Liver (tissue), 9 donors: Measurements from ENCODE around the gene INSR. TPM values are rescaled to one million over a fixed set of nuclear protein-coding genes. Genes with fewer than 3 reads are reported as not detected.

ENCODE experiments used
- DNase-seq: peaks from one replicate; pipeline ENCODE4 v3.0.0-alpha.2; 2017; ENCODE audit warnings: low spot score
- H3K27ac ChIP-seq, 2 donors: one replicate each; pipeline ENCODE4 v1.7.0; 2013; ENCODE audit warnings: inconsistent platforms in 2 of 2, low read length in 2 of 2, control low read depth in 1 of 2, low read depth in 1 of 2, mild to moderate bottlenecking in 1 of 2
- H3K27me3 ChIP-seq, 4 donors: one replicate each; pipeline versions ENCODE4 v1.6.1 to v1.7.0; 2013; ENCODE audit warnings: low read length in 3 of 4, inconsistent platforms in 1 of 4, mild to moderate bottlenecking in 1 of 4, moderate library complexity in 1 of 4; ENCODE audit not compliant: control insufficient read depth in 4 of 4, insufficient read depth in 4 of 4
- H3K36me3 ChIP-seq, 4 donors: one replicate each; pipeline versions ENCODE4 v1.6.1 to v1.7.0; 2013; ENCODE audit warnings: low read length in 3 of 4, mild to moderate bottlenecking in 3 of 4, low read depth in 1 of 4, moderate library complexity in 1 of 4; ENCODE audit not compliant: control insufficient read depth in 4 of 4, insufficient read depth in 3 of 4
- H3K4me1 ChIP-seq, 4 donors: one replicate each; pipeline versions ENCODE4 v1.6.1 to v1.7.0; 2013; ENCODE audit warnings: low read length in 3 of 4, mild to moderate bottlenecking in 3 of 4, moderate library complexity in 1 of 4; ENCODE audit not compliant: control insufficient read depth in 4 of 4, insufficient read depth in 4 of 4
- H3K4me3 ChIP-seq, 3 donors: one replicate each; pipeline versions ENCODE4 v1.6.1 to v1.7.0; 2013; ENCODE audit warnings: low read length in 3 of 3, control low read depth in 1 of 3, low read depth in 1 of 3, mild to moderate bottlenecking in 1 of 3
- H3K9ac ChIP-seq, 2 donors: one replicate each; pipeline ENCODE4 v1.7.0; 2013; ENCODE audit warnings: low read length in 2 of 2, mild to moderate bottlenecking in 2 of 2, moderate library complexity in 2 of 2, control low read depth in 1 of 2, low read depth in 1 of 2
- H3K9me3 ChIP-seq, 4 donors: one replicate each; pipeline versions ENCODE4 v1.6.1 to v1.7.0; 2013; ENCODE audit warnings: low read length in 3 of 4; ENCODE audit not compliant: control insufficient read depth in 4 of 4
- ATF3 ChIP-seq: IDR thresholded peaks from 2 replicates; pipeline ENCODE4 v1.6.1; 2016; ENCODE audit warnings: antibody characterized with exemption
- CTCF ChIP-seq: fragments of 150-350 bp; IDR thresholded peaks from 2 replicates; pipeline ENCODE4 v1.5.1; 2017; ENCODE audit warnings: improper control_type of control experiment, low read depth, low read length; ENCODE audit not compliant: missing input control
- EGR1 ChIP-seq, 2 donors: IDR thresholded peaks; 2 replicates each; pipeline ENCODE4 v1.6.1; 2016 to 2018; ENCODE audit warnings: antibody characterized with exemption in 2 of 2, low read depth in 2 of 2
- FOXA1 ChIP-seq: IDR thresholded peaks from 2 replicates; pipeline ENCODE4 v1.6.1; 2016; ENCODE audit warnings: antibody characterized with exemption
- FOXA2 ChIP-seq: IDR thresholded peaks from 2 replicates; pipeline ENCODE4 v1.6.1; 2016; ENCODE audit warnings: antibody characterized with exemption
- GABPA ChIP-seq, 2 donors: IDR thresholded peaks in 1 of 2; conservative IDR thresholded peaks in 1 of 2; 2 replicates each; pipeline ENCODE4 v1.6.1; 2016; ENCODE audit warnings: antibody characterized with exemption in 2 of 2, mild to moderate bottlenecking in 1 of 2, moderate library complexity in 1 of 2
- HNF4A ChIP-seq, 2 donors: conservative IDR thresholded peaks; 2 replicates each; pipeline ENCODE4 v1.6.1; 2016; ENCODE audit warnings: antibody characterized with exemption in 2 of 2, mild to moderate bottlenecking in 2 of 2
- HNF4G ChIP-seq: IDR thresholded peaks from 2 replicates; pipeline ENCODE4 v1.6.1; 2016; ENCODE audit warnings: antibody characterized with exemption
- JUND ChIP-seq, 2 donors: IDR thresholded peaks; 2 replicates each; pipeline ENCODE4 v1.6.1; 2016; ENCODE audit warnings: antibody characterized with exemption in 2 of 2
- MAX ChIP-seq: IDR thresholded peaks from 2 replicates; pipeline ENCODE4 v1.6.1; 2016; ENCODE audit warnings: antibody characterized with exemption
- NR2F2 ChIP-seq: IDR thresholded peaks from 2 replicates; pipeline ENCODE4 v1.6.1; 2016; ENCODE audit warnings: antibody characterized with exemption
- RAD21 ChIP-seq, 2 donors: IDR thresholded peaks; 2 replicates each; pipeline ENCODE4 v1.6.1; 2016; ENCODE audit warnings: antibody characterized with exemption in 2 of 2, mild to moderate bottlenecking in 2 of 2
- REST ChIP-seq: IDR thresholded peaks from 2 replicates; pipeline ENCODE4 v1.6.1; 2016; ENCODE audit warnings: antibody characterized with exemption, mild to moderate bottlenecking
- RXRA ChIP-seq, 2 donors: IDR thresholded peaks; 2 replicates each; pipeline ENCODE4 v1.6.1; 2017 to 2018; ENCODE audit warnings: antibody characterized with exemption in 2 of 2, mild to moderate bottlenecking in 1 of 2
- SP1 ChIP-seq: IDR thresholded peaks from 2 replicates; pipeline ENCODE4 v1.6.1; 2018; ENCODE audit warnings: antibody characterized with exemption, mild to moderate bottlenecking
- TAF1 ChIP-seq: conservative IDR thresholded peaks from 2 replicates; pipeline ENCODE4 v1.6.1; 2016; ENCODE audit warnings: antibody characterized with exemption, mild to moderate bottlenecking
- YY1 ChIP-seq: IDR thresholded peaks from 2 replicates; pipeline ENCODE4 v1.6.1; 2016; ENCODE audit warnings: antibody characterized with exemption, mild to moderate bottlenecking
- ZBTB33 ChIP-seq: IDR thresholded peaks from 2 replicates; pipeline ENCODE4 v1.6.1; 2016; ENCODE audit warnings: antibody characterized with exemption
- WGBS: extraction: QIAGEN DNeasy Blood & Tissue Kit; methylation state at CpG from one replicate; pipeline ENCODE4 v1.1.7; 2013; 5-methylcytosine and 5-hydroxymethylcytosine counted together
- polyA plus RNA-seq, 2 donors: library from polyadenylated mRNA; stranded (reverse) in 1 of 2; unstranded in 1 of 2; fragments of 200-250 nt in 1 of 2; fragments of >200 nt in 1 of 2; fragmentation: Nextera tagmentation in 1 of 2; extraction: Ambion mirVana in 1 of 2; gene quantifications; one replicate each; pipeline versions ENCODE4 v1.2.1 to v1.2.3, GENCODE V29; 2013 to 2015
- total RNA-seq, 2 donors: library from RNA; depleted of rRNA; stranded (reverse); fragments of >200 nt; gene quantifications; one replicate each; pipeline ENCODE4 v1.2.3, GENCODE V29; 2014
- donor health status: healthy.
- donor health status: healthy.
- donor health status: healthy.
- donor health status: healthy.
- donor health status: healthy.

The INSR gene
- total and polyA plus RNA-seq, 4 donors: 16.5 to 97.5 (median 50.8) TPM

- no peak for TF ChIP-seq ZBTB33
- TF ChIP-seq FOXA2: no peak
- TF ChIP-seq RAD21 (IDR thresholded peaks at IDR 0.05): no peak
- no peak for TF ChIP-seq GABPA (IDR thresholded peaks at IDR 0.05 in 1 of 2, conservative IDR thresholded peaks at IDR 0.05 in 1 of 2)
- no peak for TF ChIP-seq SP1
- no peak for TF ChIP-seq RXRA (IDR thresholded peaks at IDR 0.05)
- no peak for TF ChIP-seq FOXA1
Observed at GRCh38 chr19:7304200-7304599, 10.0 kb upstream of the INSR start (continued).

GRCh38 chr19:7303470-7303869 lies 9.3 kb upstream of the INSR start:
- Histone ChIP-seq H3K9me3 (no peaks in the 10 kb centered on the region), H3K27me3 (no peaks in the 10 kb centered on the region), H3K27ac (no peak overlapping the region), H3K4me1 (no peaks in the 10 kb centered on the region), H3K4me3 (no peak overlapping the region), H3K36me3 (no peaks in the 10 kb centered on the region), H3K9ac (no peak overlapping the region)
- no peak for DNase-seq
- TF ChIP-seq MAX (no peak), HNF4G (no peak), ZBTB33 (no peak), CTCF (no peak), ATF3 (no peak), HNF4A (conservative IDR thresholded peaks at IDR 0.05) (no peak), NR2F2 (no peak), FOXA1 (no peak), REST (no peak), TAF1 (no peak), YY1 (no peak), RXRA (IDR thresholded peaks at IDR 0.05) (no peak), FOXA2 (no peak), SP1 (no peak), JUND (IDR thresholded peaks at IDR 0.05) (no peak), RAD21 (IDR thresholded peaks at IDR 0.05) (no peak), EGR1 (IDR thresholded peaks at IDR 0.05; ENCODE audit: low read depth in 2 of 2) (no peak), GABPA (IDR thresholded peaks at IDR 0.05 in 1 of 2, conservative IDR thresholded peaks at IDR 0.05 in 1 of 2) (no peak)
- WGBS: 82% methylated on average over 4 of the region's 4 CpGs
